ENCODE data around the gene SPAG17. TPM values are rescaled to one million over a fixed set of nuclear protein-coding genes. Genes with fewer than 3 reads are reported as not detected.

The SPAG17 gene
- polyA plus RNA-seq, 1 donor from 2014 or later = 0.25 TPM

DNA sequence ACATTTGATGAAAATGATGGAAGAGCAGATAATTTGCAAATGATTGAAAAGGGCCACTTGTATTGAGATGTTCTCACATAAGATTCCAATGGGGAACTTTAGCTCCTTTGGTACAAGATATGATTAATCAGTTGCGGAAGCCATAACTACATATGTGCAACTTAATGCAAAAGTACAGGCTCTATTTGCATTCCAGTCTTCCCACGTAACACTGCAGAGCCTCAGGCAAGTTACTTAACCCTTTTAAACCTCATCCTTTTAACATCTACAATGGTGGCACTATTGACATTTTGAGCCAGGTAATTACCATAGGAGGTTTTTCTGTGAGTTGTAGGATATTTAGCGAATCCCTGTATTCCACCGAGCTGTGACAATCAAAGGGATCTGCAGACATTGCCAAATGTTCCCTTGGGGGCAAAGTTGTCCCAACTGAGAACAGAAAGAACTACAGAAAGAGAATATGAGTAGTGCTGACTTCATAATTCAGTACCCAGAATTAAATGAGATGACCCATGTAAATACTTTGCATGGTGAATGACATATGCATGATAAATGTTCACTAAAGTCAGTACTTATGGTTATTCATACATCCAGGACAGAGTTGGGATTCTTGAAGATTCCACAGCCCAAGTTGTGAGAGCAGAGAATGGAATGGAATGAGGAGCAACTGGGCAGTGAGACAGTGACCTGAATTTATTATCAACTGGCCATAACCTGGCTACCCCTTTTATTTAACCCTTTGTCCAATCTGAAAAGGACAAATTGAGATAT, 62.6 kb downstream of the SPAG17 start:
- Histone ChIP-seq H3K9me3 (ENCODE audit: low read length) (no peaks in the 10 kb centered on the region), H3K79me2 (replicated peaks; ENCODE audit: insufficient read depth, low read length) (no peaks in the 10 kb centered on the region), H3K4me3 (ENCODE audit: low read length) (no peak overlapping the region), H3K4me2 (ENCODE audit: low read length) (no peak overlapping the region), H3K27ac (ENCODE audit: low read length) (no peak overlapping the region), H3F3A (ENCODE audit: insufficient read depth, low read length, poor library complexity, severe bottlenecking) (no peaks in the 10 kb centered on the region), H3K36me3 (ENCODE audit: insufficient read depth, low read length) (no peaks in the 10 kb centered on the region), H4K20me1 (ENCODE audit: insufficient read depth) (no peaks in the 10 kb centered on the region), H3K9me2 (ENCODE audit: insufficient read depth, low read length) (no peaks in the 10 kb centered on the region), H2AFZ (ENCODE audit: low read depth, low read length) (no peak overlapping the region), H3K9ac (ENCODE audit: low read length) (no peak overlapping the region), H3K27me3 (ENCODE audit: insufficient read depth, low read depth, low read length) (no peaks in the 10 kb centered on the region)
- TF ChIP-seq POLR2AphosphoS5 (IDR thresholded peaks at IDR 0.05) = no peak
- TF ChIP-seq EP300 (conservative IDR thresholded peaks at IDR 0.05; ENCODE audit: poor library complexity, severe bottlenecking) = no peak
- no peak for TF ChIP-seq SMC3 (conservative IDR thresholded peaks at IDR 0.05; ENCODE audit: poor library complexity)
- no peak for TF ChIP-seq RAD21 (conservative IDR thresholded peaks at IDR 0.05)
- TF ChIP-seq MXI1 (conservative IDR thresholded peaks at IDR 0.05; ENCODE audit: poor library complexity, severe bottlenecking) = no peak
- TF ChIP-seq CTCF (IDR thresholded peaks at IDR 0.05; ENCODE audit: poor library complexity, severe bottlenecking) = no peak
- no peak for TF ChIP-seq EZH2 (IDR thresholded peaks at IDR 0.05; ENCODE audit: borderline replicate concordance, insufficient read depth, low read length, poor library complexity, severe bottlenecking)
- TF ChIP-seq REST (IDR thresholded peaks at IDR 0.05; ENCODE audit: borderline replicate concordance) = no peak
- TF ChIP-seq TAF1 (IDR thresholded peaks at IDR 0.05; ENCODE audit: low read depth) = no peak

- no peak overlapping the region for H2AFZ ChIP-seq (ENCODE audit: low read depth, low read length)
- no peaks in the 10 kb centered on the region for H3K36me3 ChIP-seq (ENCODE audit: insufficient read depth, low read length)
- H3K9ac ChIP-seq (ENCODE audit: low read length) = no peak overlapping the region
- H4K20me1 ChIP-seq (ENCODE audit: insufficient read depth) = no peaks in the 10 kb centered on the region
- no peaks in the 10 kb centered on the region for H3F3A ChIP-seq (ENCODE audit: insufficient read depth, low read length, poor library complexity, severe bottlenecking)
- no peaks in the 10 kb centered on the region for H3K27me3 ChIP-seq (ENCODE audit: insufficient read depth, low read depth, low read length)
- no peak overlapping the region for H3K4me2 ChIP-seq (ENCODE audit: low read length)
- no peaks in the 10 kb centered on the region for H3K9me3 ChIP-seq (ENCODE audit: low read length)
- H3K79me2 ChIP-seq (replicated peaks; ENCODE audit: insufficient read depth, low read length) = no peaks in the 10 kb centered on the region
- TF ChIP-seq REST (IDR thresholded peaks at IDR 0.05; ENCODE audit: borderline replicate concordance) (no peak), CTCF (IDR thresholded peaks at IDR 0.05; ENCODE audit: poor library complexity, severe bottlenecking) (no peak), EP300 (conservative IDR thresholded peaks at IDR 0.05; ENCODE audit: poor library complexity, severe bottlenecking) (no peak)
- no peaks in the 10 kb centered on the region for H3K9me2 ChIP-seq (ENCODE audit: insufficient read depth, low read length)
- H3K4me3 ChIP-seq (ENCODE audit: low read length) = no peak overlapping the region
- H3K27ac ChIP-seq (ENCODE audit: low read length) = no peak overlapping the region
Observed at GRCh38 chr1:118118873-118119463, 66.1 kb downstream of the SPAG17 start.

Measured in neural cell (in vitro differentiated cells).